HEK293T (cell line): ENCODE results near the gene PRKG1.

Experiments
- FOXM1 ChIP-seq: fragments of 450-650 bp; IDR thresholded peaks from 2 replicates; pipeline ENCODE4 v1.6.1; 2017; ENCODE audit warnings: mild to moderate bottlenecking, borderline replicate concordance
- NFRKB ChIP-seq: fragments of 450-650 bp; IDR thresholded peaks from 2 replicates; pipeline ENCODE4 v1.6.1; 2016; ENCODE audit warnings: mild to moderate bottlenecking, moderate library complexity

GRCh38 chr10:51318399-51319172 lies 244.3 kb downstream of the PRKG1 start:
- TF ChIP-seq NFRKB, result no peak
- TF ChIP-seq FOXM1, result no peak
